Spleen (tissue), 11 donors: ENCODE measurements around the gene TMEM125. TPM values are rescaled to one million over a fixed set of nuclear protein-coding genes. Genes with fewer than 3 reads are reported as not detected.

Experiments used
- DNase-seq: peaks from one replicate; pipeline ENCODE4 v3.0.0-alpha.2; 2020
- H3K27ac ChIP-seq, 8 donors: fragments of 200-600 bp; sonication (generic) in 7 of 8; 1 replicate in 4 of 8; 2 replicates in 4 of 8; pipeline versions ENCODE4 v1.5.0 to v1.8.0; 2016 to 2021; ENCODE audit warnings: inconsistent platforms in 4 of 8, mild to moderate bottlenecking in 4 of 8, moderate library complexity in 1 of 8
- H3K27me3 ChIP-seq, 7 donors: fragments of 200-600 bp; sonication (generic) in 6 of 7; replicated peaks in 1 of 7; 1 replicate in 4 of 7; 2 replicates in 3 of 7; pipeline versions ENCODE4 v1.5.0 to v1.8.0; 2016 to 2021; ENCODE audit warnings: inconsistent platforms in 3 of 7, mild to moderate bottlenecking in 1 of 7
- H3K36me3 ChIP-seq, 6 donors: fragments of 200-600 bp; sonication (generic) in 5 of 6; 1 replicate in 4 of 6; 2 replicates in 2 of 6; pipeline versions ENCODE4 v1.5.0 to v1.8.0; 2016 to 2021; ENCODE audit warnings: inconsistent platforms in 2 of 6
- H3K4me1 ChIP-seq, 6 donors: fragments of 200-600 bp; sonication (generic) in 5 of 6; 1 replicate in 3 of 6; 2 replicates in 3 of 6; pipeline versions ENCODE4 v1.5.0 to v1.8.0; 2016 to 2021; ENCODE audit warnings: inconsistent platforms in 3 of 6
- H3K4me3 ChIP-seq, 8 donors: fragments of 200-600 bp; sonication (generic) in 7 of 8; 1 replicate in 4 of 8; 2 replicates in 4 of 8; pipeline versions ENCODE4 v1.5.0 to v1.8.0; 2016 to 2021; ENCODE audit warnings: inconsistent platforms in 4 of 8, mild to moderate bottlenecking in 4 of 8, moderate library complexity in 2 of 8
- H3K9me3 ChIP-seq, 8 donors: fragments of 200-600 bp; sonication (generic) in 7 of 8; 1 replicate in 4 of 8; 2 replicates in 4 of 8; pipeline versions ENCODE4 v1.5.0 to v1.8.0; 2016 to 2021; ENCODE audit warnings: inconsistent platforms in 4 of 8
- CTCF ChIP-seq, 11 experiments: fragments of 200-600 bp in 7 of 11; fragments of 450-650 bp in 4 of 11; sonication (generic) in 4 of 11; IDR thresholded peaks in 8 of 11; conservative IDR thresholded peaks in 3 of 11; 1 replicate in 7 of 11; 2 replicates in 4 of 11; pipeline versions ENCODE4 v1.4.0 to v1.8.0; 2016 to 2021; ENCODE audit warnings: antibody characterized with exemption in 11 of 11, inconsistent platforms in 4 of 11, mild to moderate bottlenecking in 1 of 11
- POLR2A ChIP-seq, 3 donors: fragments of 450-650 bp; IDR thresholded peaks; one replicate each; pipeline ENCODE4 v1.5.1; 2017; ENCODE audit warnings: antibody characterized with exemption in 3 of 3, mild to moderate bottlenecking in 1 of 3
- POLR2AphosphoS5 ChIP-seq, 3 donors: sonication (generic); formaldehyde crosslinking; IDR thresholded peaks; one replicate each; pipeline ENCODE4 v1.5.1; 2017; ENCODE audit warnings: antibody characterized with exemption in 3 of 3
- WGBS, 5 donors: extraction: QIAGEN DNeasy Blood & Tissue Kit in 3 of 5; methylation state at CpG; one replicate each; pipeline versions ENCODE4 v1.1.5 to v1.1.7; 2013 to 2018; 5-methylcytosine and 5-hydroxymethylcytosine counted together
- intact Hi-C: fragments of 100-400 bp; cut with DNase I; formaldehyde crosslinking; loops from one replicate; pipeline ENCODE4 v1.15.0; 2023; ENCODE audit warnings: low total_unique reads
- polyA plus RNA-seq, 3 donors: library from polyadenylated mRNA; stranded (reverse); fragments of 200-250 nt; gene quantifications; one replicate each; pipeline ENCODE4 v1.2.1, GENCODE V29; 2013
- total RNA-seq, 7 donors: library from RNA; depleted of rRNA in 3 of 7; stranded (reverse); fragments of >200 nt in 3 of 7; fragmentation: NEBNext Ultra II Directional in 4 of 7; extraction: Animal tissue kit (Norgen Biotek cat#: 25700) in 4 of 7; gene quantifications; one replicate each; pipeline versions ENCODE4 v1.1.0 to v1.2.1, GENCODE V29; 2016 to 2021
- donor health status: healthy with polysubstance abuse.
- donor health status: DM: no; HTN: no; CAD: no; lungs with moderate emphysema.
- donor health status: DM: no; HTN: no; CAD: no.
- donor health status: Bipolar disorder and iron deficiency.
- donor health status: healthy.
- donor health status: DM: no; HTN: no; CAD: no.
- donor health status: DM: yes; HTN: yes; CAD: no.

Gene TMEM125
- total and polyA plus RNA-seq, 10 donors = 0.05 to 0.06 TPM; not detected in 8

GRCh38 chr1:43253173-43253572 lies 16.6 kb upstream of the TMEM125 start:
- H3K27me3 ChIP-seq = no peaks in the 10 kb centered on the region
- H3K36me3 ChIP-seq = no peaks in the 10 kb centered on the region
- intact Hi-C loops = no loop called here
- no peak for DNase-seq
- no peak overlapping the region for H3K27ac ChIP-seq
- WGBS, 5 donors = 80 to 89% (median 86%) methylated on average over 4 of the region's 4 CpGs
- H3K4me1 ChIP-seq = no peaks in the 10 kb centered on the region
- TF ChIP-seq POLR2AphosphoS5 (IDR thresholded peaks at IDR 0.05) = no peak
- H3K4me3 ChIP-seq = no peak overlapping the region
- H3K9me3 ChIP-seq = peaks cover 0 to 3% (median 0%) of the 10 kb centered on the region in 8 donors

GRCh38 chr1:43253876-43254275 lies 15.9 kb upstream of the TMEM125 start:
- H3K36me3 ChIP-seq = no peaks in the 10 kb centered on the region
- H3K9me3 ChIP-seq = peaks cover 0 to 5% (median 0%) of the 10 kb centered on the region in 8 donors
- 84 to 91% (median 87%) methylated on average over 8 of the region's 8 CpGs for WGBS, 5 donors
- H3K4me1 ChIP-seq = no peaks in the 10 kb centered on the region
- H3K27me3 ChIP-seq = no peaks in the 10 kb centered on the region
- no peak overlapping the region for H3K27ac ChIP-seq
- DNase-seq = no peak
- no peak overlapping the region for H3K4me3 ChIP-seq
- TF ChIP-seq POLR2AphosphoS5 (IDR thresholded peaks at IDR 0.05) (no peak), POLR2A (IDR thresholded peaks at IDR 0.05) (no peak), CTCF (IDR thresholded peaks at IDR 0.05 in 8 of 11, conservative IDR thresholded peaks at IDR 0.05 in 3 of 11) (no peak)
- intact Hi-C loops = no loop called here

GRCh38 chr1:43255438-43256210 lies 14.2 kb upstream of the TMEM125 start:
- no peak for DNase-seq
- Histone ChIP-seq H3K27ac (no peak overlapping the region), H3K4me3 (no peak overlapping the region), H3K4me1 (no peaks in the 10 kb centered on the region), H3K9me3 (peaks cover 0 to 5% (median 0%) of the 10 kb centered on the region in 8 donors), H3K27me3 (no peaks in the 10 kb centered on the region), H3K36me3 (no peaks in the 10 kb centered on the region)
- intact Hi-C loops = no loop called here
- WGBS, 5 donors = 58 to 83% (median 71%) methylated on average over 10 of the region's 10 CpGs
- no peak for TF ChIP-seq CTCF (IDR thresholded peaks at IDR 0.05 in 8 of 11, conservative IDR thresholded peaks at IDR 0.05 in 3 of 11)
- TF ChIP-seq POLR2A (IDR thresholded peaks at IDR 0.05) = no peak
- TF ChIP-seq POLR2AphosphoS5 (IDR thresholded peaks at IDR 0.05) = no peak

- Histone ChIP-seq H3K27me3 (no peaks in the 10 kb centered on the region), H3K9me3 (peaks cover 0 to 5% (median 0%) of the 10 kb centered on the region in 8 donors), H3K36me3 (no peaks in the 10 kb centered on the region), H3K27ac (no peak overlapping the region), H3K4me1 (no peaks in the 10 kb centered on the region), H3K4me3 (no peak overlapping the region)
- no peak for TF ChIP-seq CTCF (IDR thresholded peaks at IDR 0.05 in 8 of 11, conservative IDR thresholded peaks at IDR 0.05 in 3 of 11)
- 81 to 90% (median 85%) methylated on average over 8 of the region's 8 CpGs for WGBS, 5 donors
- intact Hi-C loops = no loop called here
- DNase-seq = peak; percentile 17
These were observed 12.9 kb upstream of the TMEM125 start for GRCh38 chr1:43256675-43257570.
